Loucy (cell line): ENCODE data around the gene EGFLAM.

Experiments
- EZH2phosphoT487 ChIP-seq: fragments of 200-600 bp; IDR thresholded peaks from 2 replicates; pipeline ENCODE4 v1.6.1; 2018; ENCODE audit warnings: antibody characterized with exemption, mild to moderate bottlenecking, moderate library complexity, borderline replicate concordance
- TF ChIP-seq, protein P1 (sequence below): fragments of 200-600 bp; sonication (generic); conservative IDR thresholded peaks from 2 replicates; pipeline ENCODE4 v1.5.1; 2014; ENCODE audit warnings: mild to moderate bottlenecking, antibody characterized with exemption, low read length

DNA sequence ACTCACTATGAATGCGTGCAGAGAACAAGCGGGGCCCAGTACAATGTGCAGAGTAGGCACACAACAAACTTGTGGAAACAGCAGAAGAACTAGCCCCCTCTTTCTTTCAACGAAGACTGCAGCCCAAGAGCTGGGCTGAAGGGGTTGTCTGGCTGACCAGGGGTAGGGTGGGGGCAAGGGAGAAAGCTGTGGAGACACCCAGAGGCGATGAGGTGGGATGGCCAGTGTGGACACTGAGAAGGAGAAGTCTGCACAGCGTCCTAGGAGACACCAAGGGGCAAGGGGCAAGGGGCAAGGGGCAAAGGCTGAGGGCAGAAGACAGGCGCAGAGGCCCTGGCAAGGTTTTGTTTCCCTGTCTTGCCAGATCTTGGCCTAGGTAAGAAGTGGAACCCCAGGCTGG lies 235.8 kb downstream of the EGFLAM start:
- TF ChIP-seq, protein P1, sequence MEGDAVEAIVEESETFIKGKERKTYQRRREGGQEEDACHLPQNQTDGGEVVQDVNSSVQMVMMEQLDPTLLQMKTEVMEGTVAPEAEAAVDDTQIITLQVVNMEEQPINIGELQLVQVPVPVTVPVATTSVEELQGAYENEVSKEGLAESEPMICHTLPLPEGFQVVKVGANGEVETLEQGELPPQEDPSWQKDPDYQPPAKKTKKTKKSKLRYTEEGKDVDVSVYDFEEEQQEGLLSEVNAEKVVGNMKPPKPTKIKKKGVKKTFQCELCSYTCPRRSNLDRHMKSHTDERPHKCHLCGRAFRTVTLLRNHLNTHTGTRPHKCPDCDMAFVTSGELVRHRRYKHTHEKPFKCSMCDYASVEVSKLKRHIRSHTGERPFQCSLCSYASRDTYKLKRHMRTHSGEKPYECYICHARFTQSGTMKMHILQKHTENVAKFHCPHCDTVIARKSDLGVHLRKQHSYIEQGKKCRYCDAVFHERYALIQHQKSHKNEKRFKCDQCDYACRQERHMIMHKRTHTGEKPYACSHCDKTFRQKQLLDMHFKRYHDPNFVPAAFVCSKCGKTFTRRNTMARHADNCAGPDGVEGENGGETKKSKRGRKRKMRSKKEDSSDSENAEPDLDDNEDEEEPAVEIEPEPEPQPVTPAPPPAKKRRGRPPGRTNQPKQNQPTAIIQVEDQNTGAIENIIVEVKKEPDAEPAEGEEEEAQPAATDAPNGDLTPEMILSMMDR = no peak
- TF ChIP-seq EZH2phosphoT487 = no peak
